Thyroid gland (tissue), 4 donors: ENCODE measurements around the gene ARMH4.

Experiments
- POLR2A ChIP-seq, 2 donors: fragments of 450-650 bp; IDR thresholded peaks; one replicate each; pipeline ENCODE4 v1.6.1; 2017; ENCODE audit warnings: antibody characterized with exemption in 2 of 2, mild to moderate bottlenecking in 2 of 2, moderate library complexity in 1 of 2
- TF ChIP-seq, protein P1 (sequence below), 6 experiments: fragments of 200-600 bp in 3 of 6; fragments of 450-650 bp in 3 of 6; sonication (generic) in 3 of 6; IDR thresholded peaks; one replicate each; pipeline ENCODE4 v1.5.1; 2016 to 2019; ENCODE audit warnings: antibody characterized with exemption in 6 of 6, mild to moderate bottlenecking in 2 of 6, inconsistent platforms in 1 of 6, moderate library complexity in 1 of 6

- no peak for TF ChIP-seq POLR2A (IDR thresholded peaks at IDR 0.05)
- TF ChIP-seq, protein P1, sequence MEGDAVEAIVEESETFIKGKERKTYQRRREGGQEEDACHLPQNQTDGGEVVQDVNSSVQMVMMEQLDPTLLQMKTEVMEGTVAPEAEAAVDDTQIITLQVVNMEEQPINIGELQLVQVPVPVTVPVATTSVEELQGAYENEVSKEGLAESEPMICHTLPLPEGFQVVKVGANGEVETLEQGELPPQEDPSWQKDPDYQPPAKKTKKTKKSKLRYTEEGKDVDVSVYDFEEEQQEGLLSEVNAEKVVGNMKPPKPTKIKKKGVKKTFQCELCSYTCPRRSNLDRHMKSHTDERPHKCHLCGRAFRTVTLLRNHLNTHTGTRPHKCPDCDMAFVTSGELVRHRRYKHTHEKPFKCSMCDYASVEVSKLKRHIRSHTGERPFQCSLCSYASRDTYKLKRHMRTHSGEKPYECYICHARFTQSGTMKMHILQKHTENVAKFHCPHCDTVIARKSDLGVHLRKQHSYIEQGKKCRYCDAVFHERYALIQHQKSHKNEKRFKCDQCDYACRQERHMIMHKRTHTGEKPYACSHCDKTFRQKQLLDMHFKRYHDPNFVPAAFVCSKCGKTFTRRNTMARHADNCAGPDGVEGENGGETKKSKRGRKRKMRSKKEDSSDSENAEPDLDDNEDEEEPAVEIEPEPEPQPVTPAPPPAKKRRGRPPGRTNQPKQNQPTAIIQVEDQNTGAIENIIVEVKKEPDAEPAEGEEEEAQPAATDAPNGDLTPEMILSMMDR (IDR thresholded peaks at IDR 0.05): no peak
These were observed 48.4 kb upstream of the ARMH4 start for GRCh38 chr14:58200480-58200841.
